Thymus (tissue), 11 donors: ENCODE measurements around the gene ABCA9. TPM values are rescaled to one million over a fixed set of nuclear protein-coding genes. Genes with fewer than 3 reads are reported as not detected.
"Not testable (repeated sequence)": the region's sequence is repeated elsewhere in the genome, so short reads cannot be mapped to it uniquely, and the experiment has no call there.

Experiments
- DNase-seq, 9 donors: peaks; one replicate each; pipeline ENCODE4 v3.0.0-alpha.2; 2013; ENCODE audit warnings: low spot score in 9 of 9, low read depth in 6 of 9, missing footprints in 1 of 9
- H3K27ac ChIP-seq, 2 donors: one replicate each; pipeline ENCODE4 v1.5.1; 2013; ENCODE audit warnings: control low read depth in 1 of 2, low read depth in 1 of 2, low read length in 1 of 2, mild to moderate bottlenecking in 1 of 2, moderate library complexity in 1 of 2
- H3K27me3 ChIP-seq, 2 donors: one replicate each; pipeline ENCODE4 v1.5.1; 2013; ENCODE audit warnings: low read length in 1 of 2; ENCODE audit not compliant: control insufficient read depth in 2 of 2, insufficient read depth in 1 of 2
- H3K36me3 ChIP-seq, 2 donors: one replicate each; pipeline ENCODE4 v1.5.1; 2013; ENCODE audit warnings: low read length in 1 of 2, mild to moderate bottlenecking in 1 of 2, moderate library complexity in 1 of 2; ENCODE audit not compliant: control insufficient read depth in 2 of 2, insufficient read depth in 2 of 2
- H3K4me1 ChIP-seq, 2 donors: one replicate each; pipeline ENCODE4 v1.5.1; 2013; ENCODE audit warnings: low read length in 2 of 2; ENCODE audit not compliant: control insufficient read depth in 2 of 2, insufficient read depth in 2 of 2
- H3K4me3 ChIP-seq, 2 donors: one replicate each; pipeline ENCODE4 v1.5.1; 2013; ENCODE audit warnings: low read length in 2 of 2, control low read depth in 1 of 2, mild to moderate bottlenecking in 1 of 2
- H3K9me3 ChIP-seq, 2 donors: one replicate each; pipeline ENCODE4 v1.5.1; 2013; ENCODE audit warnings: low read length in 1 of 2, mild to moderate bottlenecking in 1 of 2; ENCODE audit not compliant: control insufficient read depth in 2 of 2, insufficient read depth in 1 of 2
- WGBS: extraction: QIAGEN DNeasy Blood & Tissue Kit; methylation state at CpG from one replicate; pipeline ENCODE4 v1.1.7; 2013; 5-methylcytosine and 5-hydroxymethylcytosine counted together
- polyA plus RNA-seq: library from polyadenylated mRNA; stranded (reverse); fragments of 200-250 nt; gene quantifications from one replicate; pipeline ENCODE4 v1.2.3, GENCODE V29; 2013
- total RNA-seq: library from RNA; stranded (reverse); fragments of 120-200 nt; gene quantifications from one replicate; pipeline ENCODE4 v1.2.4, GENCODE V29; 2013
- donor health status: healthy.

ABCA9 gene
- total and polyA plus RNA-seq, 2 donors, result 1.1 to 2.8 TPM

DNA sequence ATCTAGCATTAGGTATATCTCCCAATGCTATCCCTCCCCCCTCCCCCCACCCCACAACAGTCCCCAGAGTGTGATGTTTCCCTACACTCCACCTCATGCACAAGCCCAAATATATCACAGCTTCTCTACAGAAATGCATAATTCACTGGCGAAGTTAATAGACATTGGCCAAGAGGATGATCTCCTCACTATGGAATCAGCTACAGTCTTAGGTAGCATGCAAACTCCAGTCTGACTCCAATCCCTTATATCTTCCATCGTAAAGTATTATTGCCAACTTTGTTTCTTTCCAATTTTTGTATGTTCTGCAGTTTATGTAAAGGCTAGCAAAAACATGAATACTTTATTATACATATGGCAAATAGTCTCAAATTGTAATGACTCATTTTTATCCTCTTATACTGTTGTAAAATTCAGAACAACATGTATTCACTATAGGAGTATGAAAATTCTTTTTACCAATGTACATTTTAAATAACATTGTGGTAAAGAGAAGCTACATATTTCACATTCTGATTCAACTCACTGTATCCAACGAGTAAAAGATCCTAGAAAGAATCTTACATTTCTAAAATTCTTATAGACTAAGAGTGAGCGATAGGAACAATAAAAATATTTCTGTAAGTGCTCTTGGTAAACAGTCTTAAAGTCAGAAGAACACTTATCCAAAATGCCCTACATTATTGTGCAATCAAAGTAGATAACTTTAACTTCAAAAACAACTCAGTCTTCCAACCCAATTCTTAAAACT, 106.4 kb downstream of the ABCA9 start:
- WGBS, result 95% methylated on average over 4 of the region's 4 CpGs
- H3K4me3 ChIP-seq, result no peak overlapping the region
- DNase-seq, result no peak

DNA sequence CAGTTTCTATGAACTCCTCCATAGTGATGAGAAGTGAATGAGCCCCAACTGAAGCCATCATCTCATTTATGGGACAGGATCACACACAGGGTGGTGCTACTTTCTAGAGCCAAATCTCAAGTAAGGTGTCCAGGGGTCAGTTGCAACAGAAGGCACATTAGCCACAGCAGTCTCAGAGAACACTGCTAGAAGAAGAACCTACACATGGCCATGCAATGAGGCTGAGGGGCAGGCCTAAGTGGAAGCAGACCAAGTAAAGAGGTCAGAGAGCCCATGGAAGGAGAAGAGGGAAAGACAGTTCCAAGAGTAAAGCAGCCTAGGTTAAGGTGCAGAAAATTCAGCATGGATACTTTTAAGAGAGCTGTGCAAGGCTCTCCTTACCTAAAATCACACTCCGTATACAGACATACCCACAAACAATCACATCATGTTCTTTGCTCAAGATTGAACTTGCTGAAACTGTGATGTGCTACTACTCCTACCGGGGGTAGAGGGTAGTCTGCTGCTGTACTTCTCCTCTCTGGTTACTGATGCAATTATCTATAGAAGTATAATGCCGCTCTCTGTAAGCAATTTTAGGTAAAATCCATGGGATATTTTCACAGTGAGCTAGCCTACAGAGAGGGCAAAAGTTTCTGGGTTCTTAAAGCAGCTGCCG, 107.3 kb downstream of the ABCA9 start:
- no peaks in the 10 kb centered on the region for H3K9me3 ChIP-seq
- no peaks in the 10 kb centered on the region for H3K27me3 ChIP-seq
- H3K4me3 ChIP-seq, result no peak overlapping the region
- H3K36me3 ChIP-seq, result no peaks in the 10 kb centered on the region
- 96% methylated on average over 4 of the region's 4 CpGs for WGBS
- DNase-seq, result no peak
- no peaks in the 10 kb centered on the region for H3K4me1 ChIP-seq
- H3K27ac ChIP-seq, result no peak overlapping the region

More for the DNA sequence above, 106.4 kb downstream of the ABCA9 start:
- Histone ChIP-seq H3K4me1 (no peaks in the 10 kb centered on the region), H3K9me3 (no peaks in the 10 kb centered on the region), H3K27ac (no peak overlapping the region), H3K27me3 (no peaks in the 10 kb centered on the region), H3K36me3 (no peaks in the 10 kb centered on the region)

DNA sequence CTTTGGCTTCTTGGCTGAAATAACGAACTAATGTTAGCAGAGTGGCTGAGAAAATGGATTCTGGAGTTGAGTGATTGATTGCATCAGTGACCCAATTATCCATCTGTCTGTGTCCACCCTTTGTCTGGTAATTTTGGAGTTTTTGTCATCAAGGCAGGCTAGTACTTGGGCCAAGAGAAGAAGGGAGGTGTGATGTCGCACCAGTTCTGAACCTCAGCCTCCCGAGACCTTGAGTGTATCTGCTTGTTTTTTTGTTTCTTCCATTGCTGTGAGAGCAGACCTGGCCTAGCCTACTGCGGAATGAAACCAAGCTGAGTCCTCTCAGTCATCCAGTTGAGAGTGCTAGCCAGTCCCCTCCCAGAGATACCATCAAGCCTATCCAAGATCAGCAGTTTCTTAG, 110.0 kb downstream of the ABCA9 start:
- DNase-seq, result no peak
- H3K27me3 ChIP-seq, result no peaks in the 10 kb centered on the region
- no peaks in the 10 kb centered on the region for H3K4me1 ChIP-seq
- H3K9me3 ChIP-seq, result no peaks in the 10 kb centered on the region
- no peaks in the 10 kb centered on the region for H3K36me3 ChIP-seq
- H3K27ac ChIP-seq, result no peak overlapping the region
- no peak overlapping the region for H3K4me3 ChIP-seq
- WGBS, result 97% methylated on average over 4 of the region's 4 CpGs

DNA sequence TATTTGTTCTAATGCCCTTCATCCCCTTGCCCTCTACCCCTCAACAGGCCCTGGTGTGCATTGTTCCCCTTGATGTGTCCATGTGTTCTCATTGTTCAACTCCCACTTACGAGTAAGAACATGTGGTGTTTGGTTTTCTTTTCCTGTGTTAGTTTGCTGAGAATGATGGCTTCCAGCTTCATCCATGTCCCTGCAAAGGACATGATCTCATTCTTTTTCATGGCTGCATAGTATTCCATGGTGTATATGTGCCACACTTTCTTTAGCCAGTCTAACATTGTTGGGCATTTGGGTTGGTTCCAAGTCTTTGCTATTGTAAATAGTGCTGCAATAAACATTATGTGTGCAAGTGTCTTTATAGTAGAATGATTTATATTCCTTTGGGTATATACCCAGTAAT, 112.9 kb downstream of the ABCA9 start:
- not testable (repeated sequence) for H3K27me3 ChIP-seq, H3K27ac ChIP-seq, H3K4me3 ChIP-seq, H3K36me3 ChIP-seq, DNase-seq, H3K4me1 ChIP-seq, H3K9me3 ChIP-seq
- WGBS, result 94% methylated on average over 1 of the region's 1 CpG

DNA sequence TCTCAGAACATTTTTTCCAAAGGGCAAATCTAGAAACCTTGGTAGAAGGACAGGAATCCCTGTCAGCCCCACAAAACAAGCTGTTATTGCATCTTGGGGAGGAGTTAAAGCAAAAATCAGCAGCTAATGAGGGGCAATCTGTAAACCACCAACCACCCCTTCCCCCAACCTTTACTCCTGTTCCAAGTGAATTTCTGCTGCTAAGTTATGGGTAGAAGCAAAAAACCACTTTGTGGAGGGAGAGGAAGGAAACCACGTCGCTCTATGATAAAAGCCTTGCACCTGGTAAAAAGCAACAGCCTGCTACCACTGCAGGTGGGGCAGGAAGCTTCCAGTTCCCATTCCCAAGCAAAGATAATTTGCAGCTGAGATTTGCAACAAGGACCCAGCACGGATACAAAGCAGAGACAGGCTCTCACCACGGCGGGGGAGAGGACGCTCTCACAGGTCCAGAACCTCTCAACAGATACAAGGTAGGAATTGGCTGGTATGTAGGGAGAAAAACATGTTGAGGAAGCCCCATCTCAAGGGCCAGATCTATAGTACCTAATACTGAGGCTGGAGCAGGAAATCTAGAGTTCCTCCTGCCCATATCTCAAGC, 116.2 kb downstream of the ABCA9 start:
- no peaks in the 10 kb centered on the region for H3K27me3 ChIP-seq
- H3K9me3 ChIP-seq, result no peaks in the 10 kb centered on the region
- peaks cover 3 to 5% of the 10 kb centered on the region in 2 donors for H3K4me1 ChIP-seq
- H3K4me3 ChIP-seq, result no peak overlapping the region
- H3K36me3 ChIP-seq, result no peaks in the 10 kb centered on the region
- no peak overlapping the region for H3K27ac ChIP-seq
- peak in 3 of 9 donors; percentile 7 to 43 (median 8) for DNase-seq
- WGBS, result 7% methylated on average over 6 of the region's 6 CpGs

DNA sequence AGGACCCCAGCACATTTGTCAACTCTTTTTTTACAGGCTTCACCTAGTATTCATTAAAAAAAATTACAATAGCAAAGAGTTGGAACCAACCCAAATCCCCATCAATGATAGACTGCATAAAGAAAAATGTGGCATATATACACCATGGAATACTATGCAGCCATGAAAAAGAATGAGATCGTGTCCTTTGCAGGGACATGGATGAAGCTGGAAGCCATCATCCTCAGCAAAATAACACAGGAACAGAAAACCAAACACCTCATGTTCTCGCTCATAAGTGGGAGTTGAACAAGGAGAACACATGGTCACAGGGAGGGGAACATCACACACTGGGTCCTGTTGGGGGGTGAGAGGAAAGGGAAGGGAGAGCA, 116.9 kb downstream of the ABCA9 start:
- WGBS, result 100% methylated on average over 2 of the region's 2 CpGs
- H3K27me3 ChIP-seq, H3K27ac ChIP-seq, H3K4me1 ChIP-seq, DNase-seq, H3K4me3 ChIP-seq, H3K36me3 ChIP-seq, H3K9me3 ChIP-seq: not testable (repeated sequence)

DNA sequence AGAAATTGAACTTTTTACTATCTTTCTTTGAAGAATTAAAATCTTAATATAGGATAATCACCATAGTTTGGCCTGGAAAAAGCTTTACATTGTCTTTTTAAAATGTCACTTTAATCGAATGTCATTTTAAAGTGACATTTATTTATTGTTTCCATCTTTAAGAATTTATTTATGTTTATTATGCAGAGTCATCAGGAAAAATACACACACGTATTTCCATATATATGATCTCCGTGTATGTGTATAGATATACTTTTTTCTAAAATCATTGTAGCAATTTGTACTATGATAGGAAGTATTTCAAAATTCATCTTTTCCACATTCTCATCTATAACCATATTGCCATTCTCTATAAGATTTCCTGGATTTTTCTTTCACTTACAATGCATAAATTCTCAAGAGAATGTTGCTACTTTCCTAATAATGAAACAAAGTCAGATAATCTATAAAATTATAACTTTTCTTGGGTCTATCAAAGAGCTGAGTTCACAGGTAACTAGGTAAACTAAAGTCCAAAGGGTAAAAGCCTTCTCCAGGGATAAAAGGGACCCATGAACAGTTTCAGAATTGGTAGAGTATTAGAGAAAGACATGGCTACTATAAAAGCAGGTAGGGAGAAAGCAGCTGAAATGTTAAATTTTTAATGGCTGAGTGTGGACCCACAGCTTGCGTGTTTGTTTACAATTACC, 117.5 kb downstream of the ABCA9 start:
- WGBS, result 97% methylated on average over 4 of the region's 4 CpGs

DNA sequence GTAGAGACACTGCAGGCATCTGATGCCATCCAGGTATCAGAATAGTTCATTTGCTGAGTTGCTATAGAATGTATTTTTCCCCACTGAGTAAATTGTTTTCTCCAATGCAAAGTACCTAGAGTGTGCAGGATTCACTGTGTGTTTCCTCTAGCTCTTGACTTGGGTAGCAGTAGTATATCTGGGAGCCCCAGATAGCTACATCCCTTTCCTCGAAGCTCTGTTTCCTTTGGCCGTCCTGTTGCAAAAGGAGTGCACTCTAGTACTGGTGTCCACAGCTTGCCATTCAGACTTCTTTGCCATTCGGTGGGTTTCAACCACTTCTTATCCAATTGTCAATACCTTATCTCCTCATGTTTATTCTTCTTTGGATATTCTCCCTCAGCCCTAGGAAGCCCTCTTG, 118.3 kb downstream of the ABCA9 start:
- Histone ChIP-seq H3K4me3 (no peak overlapping the region), H3K4me1 (peaks cover 3 to 5% of the 10 kb centered on the region in 2 donors), H3K36me3 (no peaks in the 10 kb centered on the region), H3K27ac (no peak overlapping the region), H3K27me3 (no peaks in the 10 kb centered on the region), H3K9me3 (no peaks in the 10 kb centered on the region)
- no peak for DNase-seq
- 96% methylated on average over 3 of the region's 3 CpGs for WGBS

More for the DNA sequence above, 117.5 kb downstream of the ABCA9 start:
- no peak for DNase-seq
- Histone ChIP-seq H3K27ac (no peak overlapping the region), H3K4me1 (peaks cover 3 to 5% of the 10 kb centered on the region in 2 donors), H3K27me3 (no peaks in the 10 kb centered on the region), H3K36me3 (no peaks in the 10 kb centered on the region), H3K9me3 (no peaks in the 10 kb centered on the region), H3K4me3 (no peak overlapping the region)

DNA sequence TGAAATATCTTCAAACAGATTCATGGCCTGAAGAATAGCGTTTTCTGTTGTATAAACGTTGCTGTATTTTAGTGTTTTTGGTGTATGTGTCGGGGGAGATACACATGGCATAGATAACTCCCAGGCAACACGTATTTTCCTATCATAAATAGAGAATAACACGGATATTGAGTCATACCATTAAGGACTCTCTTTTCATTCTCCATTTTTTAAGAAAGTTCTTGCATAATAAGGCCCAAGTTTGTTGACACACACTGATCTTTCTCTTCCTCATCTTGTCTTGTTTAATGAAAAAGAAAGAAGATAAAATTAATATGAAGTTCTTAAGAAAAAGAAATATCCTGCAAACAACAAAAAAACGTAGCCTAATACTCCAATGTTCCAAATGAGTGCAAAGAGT, 119.0 kb downstream of the ABCA9 start:
- WGBS, result 96% methylated on average over 6 of the region's 6 CpGs
- H3K27me3 ChIP-seq, result no peaks in the 10 kb centered on the region

More for the DNA sequence above, 119.0 kb downstream of the ABCA9 start:
- Histone ChIP-seq H3K36me3 (no peaks in the 10 kb centered on the region), H3K4me3 (no peak overlapping the region), H3K9me3 (no peaks in the 10 kb centered on the region), H3K27ac (no peak overlapping the region), H3K4me1 (peaks cover 3 to 5% of the 10 kb centered on the region in 2 donors)
- DNase-seq, result no peak
